ENCODE results near the gene RPS6KA5. TPM values are rescaled to one million over a fixed set of nuclear protein-coding genes. Genes with fewer than 3 reads are reported as not detected.
"Not testable (repeated sequence)": the region's sequence is repeated elsewhere in the genome, so short reads cannot be mapped to it uniquely, and the experiment has no call there.

Gene RPS6KA5
- total RNA-seq, 1 donor from 2014 or later, result 3.3 TPM

- DNase-seq (ENCODE audit: low read depth), result peak; percentile 95
Measured at GRCh38 chr14:90871605-90872233, 188.7 kb downstream of the RPS6KA5 start.

GRCh38 chr14:90870950-90871604 is 189.4 kb downstream of the RPS6KA5 start:
- no peak for DNase-seq (ENCODE audit: low read depth)

- no peak for DNase-seq (ENCODE audit: low read depth)
Measured at GRCh38 chr14:90867501-90867900, 192.9 kb downstream of the RPS6KA5 start.

- no peak for DNase-seq (ENCODE audit: low read depth)
Measured at GRCh38 chr14:90866833-90867232, 193.6 kb downstream of the RPS6KA5 start.

- DNase-seq (ENCODE audit: low read depth), result no peak
Measured at GRCh38 chr14:90864741-90865140, 195.7 kb downstream of the RPS6KA5 start.

GRCh38 chr14:90858511-90858910 is 201.9 kb downstream of the RPS6KA5 start:
- no peak for DNase-seq (ENCODE audit: low read depth)

- DNase-seq (ENCODE audit: low read depth), result no peak
Measured at GRCh38 chr14:90857866-90858265, 202.6 kb downstream of the RPS6KA5 start.

- not testable (repeated sequence) for DNase-seq (ENCODE audit: low read depth)
Measured at GRCh38 chr14:90856115-90856514, 204.3 kb downstream of the RPS6KA5 start.

GRCh38 chr14:90853116-90853515 is 207.3 kb downstream of the RPS6KA5 start:
- DNase-seq (ENCODE audit: low read depth), result no peak

- no peak for DNase-seq (ENCODE audit: low read depth)
Measured at GRCh38 chr14:90851327-90852036, 209.0 kb downstream of the RPS6KA5 start.

GRCh38 chr14:90850487-90850886 is 210.0 kb downstream of the RPS6KA5 start:
- DNase-seq (ENCODE audit: low read depth), result peak; percentile 81

GRCh38 chr14:90849787-90850444 is 210.5 kb downstream of the RPS6KA5 start:
- DNase-seq (ENCODE audit: low read depth), result no peak

- no peak for DNase-seq (ENCODE audit: low read depth)
Measured at GRCh38 chr14:90848944-90849731, 211.3 kb downstream of the RPS6KA5 start.

- peak; percentile 58 for DNase-seq (ENCODE audit: low read depth)
Measured at GRCh38 chr14:90846511-90846910, 213.9 kb downstream of the RPS6KA5 start.

- DNase-seq (ENCODE audit: low read depth), result no peak
Measured at GRCh38 chr14:90844321-90844720, 216.1 kb downstream of the RPS6KA5 start.

- DNase-seq (ENCODE audit: low read depth), result no peak
Measured at GRCh38 chr14:90842726-90843125, 217.7 kb downstream of the RPS6KA5 start.

- DNase-seq (ENCODE audit: low read depth), result not testable (repeated sequence)
Measured at GRCh38 chr14:90840667-90841066, 219.8 kb downstream of the RPS6KA5 start.

- no peak for DNase-seq (ENCODE audit: low read depth)
Measured at GRCh38 chr14:90839889-90840266, 220.6 kb downstream of the RPS6KA5 start.

- DNase-seq (ENCODE audit: low read depth), result peak; percentile 76
Measured at GRCh38 chr14:90839024-90839888, 221.2 kb downstream of the RPS6KA5 start.

GRCh38 chr14:90838531-90838930 is 221.9 kb downstream of the RPS6KA5 start:
- not testable (repeated sequence) for DNase-seq (ENCODE audit: low read depth)

GRCh38 chr14:90837355-90837754 is 223.1 kb downstream of the RPS6KA5 start:
- DNase-seq (ENCODE audit: low read depth), result no peak
